Gastrocnemius medialis (tissue), 4 donors: ENCODE results near the gene ACSS1.

Experiments
- CTCF ChIP-seq, 5 experiments: fragments of 450-650 bp in 3 of 5; fragments of 200-600 bp in 2 of 5; sonication (generic) in 2 of 5; IDR thresholded peaks in 4 of 5; conservative IDR thresholded peaks in 1 of 5; 1 replicate in 4 of 5; 2 replicates in 1 of 5; pipeline ENCODE4 v1.5.1; 2016 to 2019; ENCODE audit warnings: antibody characterized with exemption in 5 of 5, mild to moderate bottlenecking in 3 of 5, moderate library complexity in 3 of 5
- POLR2A ChIP-seq, 2 donors: fragments of 450-650 bp; IDR thresholded peaks; one replicate each; pipeline ENCODE4 v1.6.1; 2017; ENCODE audit warnings: antibody characterized with exemption in 2 of 2, mild to moderate bottlenecking in 2 of 2, moderate library complexity in 2 of 2

GRCh38 chr20:24990810-24991252, 67.1 kb downstream of the ACSS1 start:
- no peak for TF ChIP-seq CTCF (IDR thresholded peaks at IDR 0.05 in 4 of 5, conservative IDR thresholded peaks at IDR 0.05 in 1 of 5)
- no peak for TF ChIP-seq POLR2A (IDR thresholded peaks at IDR 0.05)
